Measurements from ENCODE around the gene NBL1.
"Not testable (repeated sequence)": the region's sequence is repeated elsewhere in the genome, so short reads cannot be mapped to it uniquely, and the experiment has no call there.

NBL1 gene

DNA sequence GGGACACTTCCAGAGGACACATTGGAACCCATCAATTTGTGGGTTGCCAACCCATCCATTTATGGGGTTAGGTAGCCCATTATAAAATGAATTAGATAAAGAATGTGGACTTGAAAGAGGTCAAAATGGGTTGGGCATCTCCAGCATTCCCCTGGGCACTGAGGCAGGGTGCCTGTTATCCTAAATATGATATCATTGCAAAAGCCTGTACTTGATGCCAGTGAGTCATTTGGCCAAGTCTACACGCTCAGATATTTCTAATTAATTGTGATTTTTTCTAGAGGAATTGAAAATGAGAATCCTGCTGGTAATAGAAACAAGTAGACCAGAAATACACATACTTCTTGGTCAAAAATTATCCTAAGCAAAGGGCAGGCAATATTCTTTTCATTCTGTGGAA, 21.9 kb upstream of the NBL1 start:
- DNase-seq: no peak

DNA sequence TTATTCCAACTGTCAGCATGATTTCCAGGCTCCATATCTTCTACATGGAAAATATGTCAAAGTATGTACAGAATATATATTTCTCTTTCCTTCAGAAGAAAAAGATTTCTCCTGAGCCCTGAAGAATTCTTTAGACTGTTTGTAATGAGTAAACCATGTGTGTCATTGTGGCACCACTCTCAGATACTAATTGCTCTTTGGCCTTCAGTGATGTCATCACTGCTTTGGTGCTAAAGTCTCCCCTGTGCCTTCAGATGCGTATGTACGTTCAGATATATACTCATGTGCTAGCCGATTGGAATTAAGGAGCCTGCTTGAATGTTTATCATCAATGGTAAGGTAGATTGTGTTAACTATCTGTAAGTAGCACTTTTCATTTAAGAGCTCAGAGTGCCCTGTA, 20.6 kb upstream of the NBL1 start:
- no peak for DNase-seq

DNA sequence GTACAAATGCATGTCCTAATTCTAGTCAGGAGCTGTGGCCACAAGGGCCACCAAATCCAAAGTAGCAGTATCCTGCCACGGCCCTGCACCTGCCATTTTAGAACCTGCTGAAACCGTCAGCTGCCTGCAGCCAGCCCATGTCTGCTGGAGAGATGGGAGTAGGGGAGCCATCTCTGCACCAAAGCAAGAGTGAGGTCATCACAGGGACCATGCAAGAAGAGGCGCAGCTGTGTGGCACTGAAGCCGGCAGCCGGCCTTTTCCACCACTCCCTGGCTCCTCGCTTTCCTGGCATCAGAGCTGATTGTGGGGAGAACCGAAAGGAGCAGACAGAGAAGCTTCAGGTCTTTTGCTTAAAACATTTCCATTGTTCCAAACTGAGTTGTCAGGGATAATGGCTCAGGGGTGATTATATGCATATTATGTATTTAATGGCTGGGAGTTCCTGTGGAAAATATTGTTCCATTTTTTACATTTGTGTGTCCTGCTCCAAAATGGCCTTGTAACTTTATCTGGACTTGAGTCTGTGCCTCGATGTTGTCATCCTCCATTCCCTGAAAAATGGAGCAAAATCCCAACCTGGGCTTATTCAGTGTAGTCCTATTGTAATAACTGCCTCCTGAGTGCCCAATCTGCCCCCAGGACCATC, 18.7 kb upstream of the NBL1 start:
- no peak for DNase-seq

DNA sequence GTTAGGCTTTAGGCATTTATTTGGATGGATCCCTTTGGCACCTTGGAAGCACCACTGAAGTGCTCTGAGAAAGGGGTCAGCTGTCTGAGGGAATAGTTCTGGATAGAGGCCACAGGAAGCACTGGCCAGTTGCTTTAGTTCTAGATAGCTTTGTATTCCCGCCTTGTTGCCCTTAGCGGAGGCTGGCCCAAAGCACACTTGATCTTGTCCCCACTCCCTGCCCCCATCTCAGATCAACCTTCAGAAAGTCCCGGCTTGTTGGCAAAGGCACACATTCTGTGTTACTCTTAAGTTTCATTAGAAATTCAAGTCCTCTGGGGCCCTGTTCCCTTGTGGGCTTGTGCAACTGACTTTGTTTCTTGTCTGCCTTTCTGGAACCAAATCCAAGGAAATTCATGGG, 15.2 kb upstream of the NBL1 start:
- DNase-seq: no peak

DNA sequence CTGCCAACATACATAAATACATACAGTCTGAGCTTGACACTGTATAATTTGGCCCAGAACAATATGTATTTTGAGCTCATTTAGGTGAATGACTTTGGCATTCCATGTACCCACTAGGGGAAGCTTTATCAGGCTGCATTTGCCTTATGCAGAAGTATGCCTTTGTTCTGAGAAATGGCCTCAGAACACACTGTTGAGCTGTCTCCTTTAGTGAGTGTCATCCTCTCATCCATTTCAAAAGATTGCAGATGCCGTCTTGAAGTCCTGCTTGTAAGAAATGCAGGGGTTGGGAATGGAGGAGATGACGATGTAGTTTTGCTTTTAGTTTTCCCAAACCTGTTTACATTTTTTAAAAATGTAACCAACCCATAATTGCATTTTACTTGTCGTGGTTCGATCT, 14.8 kb upstream of the NBL1 start:
- no peak for DNase-seq

DNA sequence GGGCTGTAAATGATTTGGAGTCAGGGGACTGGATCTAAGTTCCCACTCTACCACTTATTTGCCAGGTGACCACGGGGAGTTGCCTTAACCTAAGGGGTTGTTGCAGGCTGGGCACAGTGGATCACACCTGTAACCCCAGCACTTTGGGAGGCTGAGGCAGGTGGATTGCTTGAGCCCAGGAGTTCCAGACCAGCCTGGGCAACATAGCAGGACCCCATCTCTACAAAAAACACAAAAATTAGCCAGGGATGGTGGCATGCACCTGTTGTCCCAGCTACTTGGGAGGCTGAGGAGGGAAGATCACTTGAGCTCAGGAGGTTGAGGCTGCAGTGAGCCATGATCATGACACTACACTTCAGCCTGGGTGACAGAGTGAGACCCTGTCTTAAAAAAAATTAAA, 13.9 kb upstream of the NBL1 start:
- DNase-seq: not testable (repeated sequence)

DNA sequence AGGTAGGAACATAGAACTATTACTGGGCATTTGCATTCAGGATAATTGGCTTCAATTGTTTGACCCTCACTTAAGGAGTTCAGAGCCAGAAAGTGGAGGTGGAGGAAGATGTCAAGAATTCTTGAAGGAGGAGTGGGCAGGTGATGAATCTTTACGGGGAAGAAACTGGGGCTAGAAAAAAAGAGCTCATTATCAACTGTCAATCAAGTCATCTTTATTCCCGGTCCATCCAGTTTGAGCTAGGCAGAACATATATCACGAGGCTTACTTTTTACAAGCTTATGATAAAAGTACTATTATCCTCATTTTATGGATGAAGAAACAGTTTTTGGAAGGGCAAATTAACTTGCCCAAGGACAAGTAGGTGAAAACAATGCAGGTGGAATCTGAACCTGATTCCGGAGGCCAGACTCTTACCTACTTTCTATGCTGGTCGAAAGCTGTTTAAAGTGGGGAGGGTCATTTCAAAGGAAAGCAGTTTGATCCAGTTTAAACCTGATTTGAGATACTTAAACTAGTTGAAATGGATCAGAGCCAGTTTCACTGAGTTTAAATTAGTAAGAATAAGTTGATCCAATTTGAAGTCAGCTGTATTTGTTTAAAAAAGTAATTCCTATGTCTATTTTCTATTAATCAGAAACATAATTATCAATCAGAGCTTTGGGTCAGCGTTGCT, 13.3 kb upstream of the NBL1 start:
- no peak for DNase-seq

DNA sequence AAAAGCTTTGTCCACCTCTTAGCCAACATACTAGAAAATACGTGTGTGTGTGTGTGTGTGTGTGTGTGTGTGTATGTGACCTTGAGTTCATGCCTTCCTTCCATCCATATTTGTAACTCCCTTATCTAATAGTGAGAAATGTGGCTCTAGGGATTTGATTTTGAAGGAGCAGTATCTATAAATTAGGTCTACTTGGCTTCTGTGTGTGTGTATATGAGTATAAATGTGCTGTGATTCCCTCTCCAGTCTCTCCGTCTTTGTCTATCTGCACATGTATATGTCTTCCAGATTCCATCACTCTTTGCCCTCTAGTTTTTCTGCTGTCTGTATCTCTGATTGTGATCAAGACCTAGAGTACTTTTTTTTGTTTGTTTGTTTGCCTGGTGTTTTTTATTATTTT, 11.9 kb upstream of the NBL1 start:
- DNase-seq: no peak

DNA sequence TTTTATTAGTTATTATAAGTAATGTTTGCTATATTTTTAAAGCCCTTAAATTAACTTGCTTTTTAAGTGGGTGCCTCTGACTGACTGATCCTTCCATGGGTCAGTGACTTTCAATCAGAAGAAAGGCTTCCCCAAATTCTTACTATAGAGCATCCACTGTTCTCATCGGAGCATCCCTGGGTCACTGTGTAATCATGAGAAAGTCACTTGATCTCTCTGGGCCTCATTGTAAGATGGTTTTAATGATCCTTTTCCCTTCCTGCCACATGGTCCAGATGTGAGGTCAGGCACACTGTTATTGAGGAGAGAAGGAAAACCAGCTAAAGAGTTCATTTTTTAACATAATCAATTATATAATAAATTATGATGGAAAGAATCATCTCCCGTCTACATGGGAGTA, 11.0 kb upstream of the NBL1 start:
- DNase-seq: no peak

DNA sequence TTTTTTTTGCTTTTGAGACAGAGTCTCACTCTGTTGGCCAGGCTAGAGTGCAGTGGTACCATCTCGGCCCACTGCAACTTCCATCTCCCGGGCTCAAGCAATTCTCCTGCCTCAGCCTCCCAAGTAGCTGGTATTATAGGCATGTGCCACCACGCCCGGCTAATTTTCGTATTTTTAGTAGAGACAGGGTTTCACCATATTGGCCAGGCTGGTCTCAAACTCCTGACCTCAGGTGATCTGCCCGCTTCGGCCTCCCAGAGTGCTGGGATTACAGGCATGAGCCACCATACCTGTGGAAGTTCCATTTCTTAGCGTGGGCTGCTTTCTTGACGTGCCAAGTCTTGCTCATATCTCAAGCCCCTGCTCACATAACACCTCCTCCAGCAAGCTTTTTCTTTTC, 9.0 kb upstream of the NBL1 start:
- DNase-seq: not testable (repeated sequence)

DNA sequence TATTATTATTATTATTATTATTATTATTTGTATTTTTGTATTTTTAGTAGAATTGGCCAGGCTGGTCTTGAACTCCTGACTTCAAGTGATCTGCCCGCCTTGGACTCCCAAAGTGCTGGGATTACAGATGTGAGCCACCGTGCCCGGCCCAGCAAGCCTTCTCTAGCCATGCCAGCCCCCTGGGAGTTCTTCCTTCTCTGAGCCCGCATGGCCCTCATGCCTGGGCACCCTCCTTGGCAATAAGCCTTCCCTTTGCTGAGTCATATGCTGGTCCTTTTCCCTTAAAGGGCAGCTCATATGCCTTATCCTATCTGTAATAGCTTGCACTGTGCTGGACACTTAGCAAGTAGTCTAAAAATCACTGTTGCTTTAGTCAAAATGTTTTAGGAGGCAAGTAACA, 8.5 kb upstream of the NBL1 start:
- no peak for DNase-seq

DNA sequence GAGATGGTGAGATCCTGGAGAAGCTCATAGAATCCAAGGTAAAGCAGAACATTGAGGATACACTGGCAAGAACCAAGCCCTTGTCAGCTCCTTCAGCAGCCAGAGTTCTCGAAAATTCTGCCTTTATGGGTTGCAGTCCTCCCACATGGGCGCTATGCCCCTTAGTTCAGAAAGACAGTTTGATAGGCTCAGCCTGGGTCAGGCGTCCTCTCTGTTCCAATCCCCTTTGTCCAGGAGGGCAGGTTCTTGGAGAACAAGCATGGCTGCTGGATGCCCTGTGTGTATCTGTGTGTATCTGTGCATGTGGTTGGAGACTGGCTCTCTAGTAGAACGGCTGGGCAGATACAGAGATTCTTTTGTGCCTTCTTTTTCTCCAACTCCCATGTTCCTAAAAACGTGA, 8.0 kb upstream of the NBL1 start:
- DNase-seq: no peak

DNA sequence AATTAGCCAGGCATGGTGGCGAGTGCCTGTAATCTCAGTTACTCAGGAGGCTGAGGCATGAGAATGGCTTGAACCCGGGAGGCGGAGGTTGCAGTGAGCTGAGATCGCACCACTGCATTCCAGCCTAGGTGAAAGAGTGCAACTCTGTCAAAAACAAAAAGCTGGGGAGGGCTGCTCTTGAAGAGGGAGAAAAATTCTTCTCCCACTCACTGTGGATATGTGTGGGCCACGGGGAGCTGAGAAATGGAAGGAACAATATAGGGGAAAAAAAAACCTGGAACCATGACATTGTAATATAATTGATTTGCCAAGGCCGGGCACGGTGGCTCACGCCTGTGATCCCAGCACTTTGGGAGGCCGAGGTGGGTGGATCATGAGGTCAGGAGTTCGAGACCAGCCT, 7.4 kb upstream of the NBL1 start:
- DNase-seq: not testable (repeated sequence)

DNA sequence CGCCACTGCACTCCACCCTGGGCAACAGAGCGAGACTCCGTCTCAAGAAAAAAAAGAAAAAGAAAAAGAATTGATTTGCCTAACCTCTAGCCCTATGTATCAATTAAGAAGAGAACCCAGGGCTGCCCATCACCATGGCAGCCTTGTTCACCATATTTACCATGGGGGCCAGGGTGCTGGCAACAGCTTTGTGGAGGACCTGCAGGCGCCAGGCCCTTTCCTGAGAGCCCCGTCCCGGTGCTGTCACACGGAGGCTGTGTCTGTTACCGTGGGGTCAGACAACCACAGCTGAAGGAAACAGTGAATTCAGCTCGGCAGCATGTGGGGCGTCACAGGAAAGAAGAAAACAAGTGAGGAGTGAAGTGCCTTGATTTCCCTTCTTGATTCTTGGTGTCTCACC, 6.5 kb upstream of the NBL1 start:
- DNase-seq: no peak

DNA sequence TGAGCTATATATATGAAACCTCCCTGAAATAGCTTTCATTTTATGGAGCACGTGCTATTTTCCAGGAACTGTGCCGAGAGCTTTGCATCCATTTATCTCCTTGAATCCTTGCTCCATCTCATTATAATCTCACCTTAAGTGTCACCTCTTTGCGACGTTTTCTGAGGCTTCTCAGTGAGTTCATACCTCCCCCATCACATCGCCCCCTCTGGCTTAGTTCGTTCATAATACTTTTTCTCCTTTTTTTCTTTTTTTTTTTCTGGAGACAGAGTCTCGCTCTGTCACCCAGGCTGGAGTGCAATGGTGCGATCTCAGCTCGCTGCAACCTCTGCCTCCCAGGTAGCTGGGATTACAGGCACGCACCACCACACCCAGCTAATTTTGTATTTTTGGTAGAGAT, 4.9 kb upstream of the NBL1 start:
- not testable (repeated sequence) for DNase-seq

DNA sequence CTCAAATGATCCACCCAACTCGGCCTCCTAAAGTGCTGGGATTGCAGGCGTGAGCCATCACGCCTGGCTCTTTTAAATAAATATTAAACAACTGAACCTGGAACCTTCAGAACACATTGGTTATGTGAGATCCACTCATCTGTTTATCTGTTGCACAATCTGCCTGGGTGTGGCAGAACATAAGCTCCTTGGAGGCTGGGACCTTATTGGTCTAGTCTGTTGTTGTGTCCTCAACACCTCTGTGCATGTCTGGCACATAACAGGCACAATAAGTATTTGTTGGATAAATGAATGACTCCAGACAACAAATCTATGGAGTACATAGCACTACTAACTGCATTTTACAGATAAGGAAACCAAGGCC, 4.1 kb upstream of the NBL1 start:
- DNase-seq: no peak

DNA sequence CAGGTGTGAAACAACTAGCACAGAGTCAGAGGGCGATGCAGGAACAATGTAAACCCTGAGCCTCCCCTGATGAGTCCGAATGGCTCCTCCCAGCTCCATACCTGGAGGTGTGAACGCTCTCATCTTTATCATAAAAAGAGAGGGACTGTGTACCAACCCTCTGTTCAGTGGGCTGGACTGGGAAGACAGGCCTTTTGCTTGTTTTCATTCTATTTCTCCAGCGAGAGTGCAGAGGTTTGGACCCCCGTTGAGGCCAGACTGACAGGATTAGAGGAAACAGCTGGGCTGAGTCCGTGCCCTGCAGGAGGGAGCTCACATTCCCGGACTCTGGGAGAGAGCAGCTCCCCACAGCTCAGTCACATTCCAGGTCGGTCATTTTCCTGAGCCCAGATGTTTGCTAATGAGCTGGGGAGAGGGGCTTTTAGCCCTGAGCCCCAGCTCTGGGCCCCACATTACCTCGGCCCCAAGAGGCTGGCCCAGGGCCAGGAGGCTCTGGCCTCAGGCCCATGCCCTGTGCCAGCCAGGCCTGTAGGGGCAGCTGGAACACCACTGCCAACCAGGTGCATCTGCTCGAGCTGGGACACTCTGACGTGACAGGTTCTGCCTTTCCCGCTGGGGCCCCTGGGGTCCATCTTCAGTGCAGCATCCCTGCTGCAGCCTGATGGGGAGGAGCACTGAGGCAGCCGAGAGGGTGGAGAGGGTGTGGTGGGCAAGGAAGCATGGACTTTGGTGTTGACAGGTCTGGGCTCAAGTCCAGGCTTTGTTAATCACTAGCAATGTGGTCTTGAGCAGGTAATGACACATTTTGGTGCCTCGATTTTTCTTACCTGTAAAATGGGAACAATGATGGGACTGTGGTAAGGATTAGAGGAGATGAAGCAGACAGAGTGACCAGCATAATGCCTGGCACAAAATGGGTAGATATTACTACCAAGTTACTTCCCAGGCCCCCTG, 3.5 kb upstream of the NBL1 start:
- peak in 2 of 3 experiments; percentile 29 to 44 for DNase-seq

DNA sequence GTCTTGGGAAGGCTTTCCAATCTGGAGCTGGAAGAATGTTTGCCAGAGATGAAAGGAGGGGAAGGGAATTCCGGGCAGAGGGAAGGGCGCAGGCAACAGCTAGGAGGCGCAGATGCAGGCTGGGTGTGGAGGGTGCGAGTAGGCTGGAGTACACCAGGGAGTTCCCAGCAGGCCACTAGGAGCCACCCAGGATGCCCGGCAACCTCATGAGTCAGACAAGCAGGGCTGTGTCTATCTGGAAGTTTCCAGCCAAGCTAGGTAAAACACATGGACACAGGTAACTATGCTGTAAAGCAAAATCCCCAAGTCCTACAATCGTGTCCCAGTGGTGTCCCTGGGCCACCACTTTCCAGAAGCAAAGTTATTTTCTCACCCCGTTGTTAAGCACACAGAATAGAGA, 990 bp upstream of the NBL1 start:
- peak in 1 of 3 experiments; percentile 44 for DNase-seq

DNA sequence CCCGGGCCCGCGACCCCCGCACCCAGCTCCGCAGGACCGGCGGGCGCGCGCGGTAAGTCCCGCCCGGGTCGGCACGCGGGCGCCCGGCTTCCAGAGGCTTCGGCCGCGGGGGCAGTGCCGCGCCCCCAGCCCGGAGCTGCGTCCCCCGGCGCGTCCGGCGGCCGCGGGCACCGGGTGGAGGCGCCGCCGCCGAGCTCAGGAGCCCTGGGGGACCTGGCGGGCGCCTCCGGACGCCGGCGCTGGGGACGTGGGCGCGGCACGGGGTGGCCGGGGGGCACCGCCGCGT, 227 bp downstream of the NBL1 start:
- DNase-seq: no peak

DNA sequence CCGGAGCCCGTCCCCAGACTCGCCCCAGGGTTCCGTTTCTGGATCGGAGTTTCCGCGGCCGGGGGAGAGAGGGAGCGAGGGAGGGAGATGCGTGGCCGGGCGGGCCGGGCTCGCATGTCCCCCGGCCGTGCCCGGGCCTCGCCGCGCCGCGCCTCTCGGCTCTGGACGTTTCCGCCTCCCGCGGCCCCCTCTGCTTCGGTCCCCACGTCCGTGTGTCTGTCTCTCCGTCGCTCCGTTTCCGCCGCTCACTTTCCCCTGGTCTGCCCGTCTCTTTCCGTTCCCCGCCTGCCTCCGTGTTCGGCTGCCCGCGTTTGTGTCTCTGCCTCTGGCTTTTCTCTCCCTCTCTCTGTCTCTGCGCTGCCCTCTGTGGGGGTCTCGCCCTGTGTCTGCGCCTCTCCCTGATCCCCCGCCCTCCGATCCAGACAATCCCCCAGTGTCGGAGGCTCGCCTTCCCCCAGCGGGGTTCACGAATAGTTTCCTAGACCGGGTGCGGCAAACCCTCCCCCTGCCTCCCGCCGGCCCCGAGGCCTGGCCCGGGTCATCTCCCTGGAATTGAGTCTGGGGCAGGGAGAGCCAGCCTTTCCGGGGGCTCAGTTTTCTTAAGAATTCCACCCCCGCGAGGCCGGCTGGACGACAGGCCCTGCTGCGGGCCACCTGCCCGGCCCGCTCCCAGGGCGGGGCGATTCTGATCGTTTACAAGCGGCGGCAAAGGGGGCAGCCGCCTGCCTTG, 735 bp downstream of the NBL1 start:
- DNase-seq: peak in 2 of 3 experiments; percentile 38 to 57

DNA sequence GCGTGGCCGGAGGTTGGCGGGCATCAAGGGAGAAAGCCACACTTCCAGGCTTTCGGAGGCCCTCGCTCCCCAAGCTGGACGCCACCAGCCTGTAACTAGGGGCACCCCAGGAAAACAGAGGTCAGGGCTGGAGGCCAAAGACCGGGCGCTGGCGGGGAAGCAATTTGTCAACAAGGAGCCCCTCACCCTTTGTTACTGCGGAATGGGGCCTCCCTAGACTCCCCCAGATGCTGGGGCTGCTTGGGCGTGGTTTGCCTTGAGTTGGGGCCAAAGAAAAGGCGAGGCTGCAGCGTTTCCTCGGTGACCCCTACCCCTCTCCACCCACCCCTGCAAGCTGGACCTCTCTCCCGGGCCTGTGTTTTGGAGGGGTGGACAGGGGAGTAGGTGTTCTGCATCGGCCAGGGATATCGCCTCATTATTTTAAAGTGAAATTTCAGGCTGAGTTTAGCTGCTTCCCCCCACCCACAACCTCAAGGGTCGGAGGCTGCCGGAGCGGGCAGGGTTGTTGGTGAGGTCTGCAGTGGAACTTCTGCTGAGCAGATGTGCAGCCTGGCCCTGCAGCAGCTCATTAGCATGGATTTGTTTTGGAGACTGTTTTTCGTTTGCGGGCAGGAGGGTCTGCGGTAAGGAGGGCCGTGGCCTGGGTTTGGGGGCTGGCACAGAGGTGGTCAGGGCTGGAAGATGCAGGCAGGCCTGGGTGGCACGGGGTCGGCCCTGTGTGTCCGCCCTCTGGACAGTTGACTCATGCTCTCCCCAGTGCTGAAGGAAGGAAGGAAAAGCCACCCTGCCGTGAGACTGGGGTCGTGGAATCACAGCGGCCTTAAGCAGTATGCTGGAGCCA, 1.5 kb downstream of the NBL1 start:
- no peak for DNase-seq
